ENCODE measurements around the gene TRPV5. TPM values are rescaled to one million over a fixed set of nuclear protein-coding genes. Genes with fewer than 3 reads are reported as not detected.

Gene TRPV5
- total and polyA plus RNA-seq, 4 donors = under 0.01 to 0.23 TPM; not detected in 2

- Histone ChIP-seq H3K27me3 (ENCODE audit: control insufficient read depth in 4 of 4, insufficient read depth in 4 of 4, low read length in 3 of 4) (no peaks in the 10 kb centered on the region), H3K27ac (ENCODE audit: low read depth in 1 of 2, low read length in 2 of 2) (no peak within 1 kb of the TSS)
Measured at GRCh38 chr7:142961973-142962926, 28.7 kb upstream of the TRPV5 start, which contains the start of gene KEL. TSS of gene KEL (minus strand) at chr7:142962363. CDS start at chr7:142962206, 157 bp downstream.

GRCh38 chr7:142961595-142961972 is 28.0 kb upstream of the TRPV5 start:
- TF ChIP-seq RXRA (IDR thresholded peaks at IDR 0.05) (no peak), MAX (IDR thresholded peaks at IDR 0.05) (no peak), YY1 (IDR thresholded peaks at IDR 0.05) (no peak), NR2F2 (IDR thresholded peaks at IDR 0.05) (no peak), SP1 (IDR thresholded peaks at IDR 0.05) (no peak), REST (IDR thresholded peaks at IDR 0.05) (no peak)
- no peaks in the 10 kb centered on the region for H3K4me1 ChIP-seq (ENCODE audit: control insufficient read depth in 4 of 4, insufficient read depth in 4 of 4, low read length in 3 of 4)
- no peaks in the 10 kb centered on the region for H3K9me3 ChIP-seq (ENCODE audit: control insufficient read depth in 4 of 4, low read length in 3 of 4)
- 77% methylated on average over 4 of the region's 4 CpGs for WGBS
- no peak for DNase-seq (ENCODE audit: low spot score)
- H3K27me3 ChIP-seq (ENCODE audit: control insufficient read depth in 4 of 4, insufficient read depth in 4 of 4, low read length in 3 of 4) = no peaks in the 10 kb centered on the region
- H3K27ac ChIP-seq (ENCODE audit: low read depth in 1 of 2, low read length in 2 of 2) = no peak overlapping the region
- H3K9ac ChIP-seq (ENCODE audit: low read depth in 1 of 2, low read length in 2 of 2) = no peak overlapping the region
- H3K4me3 ChIP-seq (ENCODE audit: low read depth in 1 of 3, low read length in 3 of 3) = no peak overlapping the region
- H3K36me3 ChIP-seq (ENCODE audit: control insufficient read depth in 4 of 4, insufficient read depth in 3 of 4, low read depth in 1 of 4, low read length in 3 of 4) = no peaks in the 10 kb centered on the region

More at GRCh38 chr7:142961973-142962926, 28.7 kb upstream of the TRPV5 start, which contains the start of gene KEL:
- 60% methylated on average over 9 of the region's 9 CpGs for WGBS
- Histone ChIP-seq H3K4me1 (ENCODE audit: control insufficient read depth in 4 of 4, insufficient read depth in 4 of 4, low read length in 3 of 4) (no peaks in the 10 kb centered on the region), H3K4me3 (ENCODE audit: low read depth in 1 of 3, low read length in 3 of 3) (no peak within 1 kb of the TSS), H3K36me3 (ENCODE audit: control insufficient read depth in 4 of 4, insufficient read depth in 3 of 4, low read depth in 1 of 4, low read length in 3 of 4) (no peaks in the 10 kb centered on the region), H3K9ac (ENCODE audit: low read depth in 1 of 2, low read length in 2 of 2) (no peak within 1 kb of the TSS), H3K9me3 (ENCODE audit: control insufficient read depth in 4 of 4, low read length in 3 of 4) (no peaks in the 10 kb centered on the region)
- peak; percentile 79 for DNase-seq (ENCODE audit: low spot score)
- no peak for TF ChIP-seq JUND (IDR thresholded peaks at IDR 0.05)
- TF ChIP-seq REST (IDR thresholded peaks at IDR 0.05) = no peak
- TF ChIP-seq FOXA1 (IDR thresholded peaks at IDR 0.05) = no peak
- no peak for TF ChIP-seq MAX (IDR thresholded peaks at IDR 0.05)

Measured in liver (tissue), 9 donors.